Measurements from ENCODE around the gene ELF1. TPM values are rescaled to one million over a fixed set of nuclear protein-coding genes. Genes with fewer than 3 reads are reported as not detected.

ELF1 gene
- total and polyA plus RNA-seq, 2 of the 8 experiments (the other 6 are each of a cell fraction or from before 2014, with no cell fraction given): 5.6 to 18.2 TPM

DNA sequence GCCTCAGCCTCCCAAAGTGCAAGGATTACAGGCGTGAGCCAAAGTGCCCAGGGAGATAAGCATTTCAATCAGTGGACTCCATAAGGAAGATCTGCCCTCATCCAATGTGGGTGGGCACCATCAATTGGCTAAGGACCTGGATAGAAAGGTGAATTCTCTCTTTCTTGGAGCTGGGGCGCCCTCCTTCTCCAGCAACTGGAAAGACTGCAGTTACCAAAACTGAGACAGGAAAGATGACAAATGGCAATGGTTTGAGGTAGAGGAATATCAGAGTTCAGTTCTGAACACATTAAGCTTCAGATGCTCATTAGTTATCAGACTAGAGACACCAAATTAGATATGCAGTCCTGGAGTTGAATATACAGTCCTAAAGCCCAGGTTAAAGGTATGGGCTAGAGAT lies 10.5 kb upstream of the ELF1 start:
- no peak overlapping the region for H4K91ac ChIP-seq (replicated peaks; ENCODE audit: insufficient read length, low read length)
- H3K79me2 ChIP-seq (ENCODE audit: control insufficient read depth in 1 of 2, insufficient read depth in 2 of 2, low read length in 2 of 2): peaks cover 0 to 2% of the 10 kb centered on the region in 2 experiments; a peak in 1 of 4 replicates
- no peaks in the 10 kb centered on the region for H3K9me3 ChIP-seq (ENCODE audit: insufficient read depth in 2 of 2, low read depth in 1 of 2, low read length in 1 of 2)
- no peak overlapping the region for H2BK5ac ChIP-seq (ENCODE audit: low read depth, low read length)
- no peak overlapping the region for H2BK12ac ChIP-seq (ENCODE audit: low read depth, low read length)
- no peaks in the 10 kb centered on the region for H3K79me1 ChIP-seq (ENCODE audit: low read depth, low read length)
- H3K14ac ChIP-seq (ENCODE audit: insufficient read length): no peak overlapping the region
- H3K23ac ChIP-seq (ENCODE audit: insufficient read length): no peak overlapping the region
- no peak overlapping the region for H3K56ac ChIP-seq (replicated peaks; ENCODE audit: insufficient read length, low read depth, low read length)
- H3K4me2 ChIP-seq (ENCODE audit: insufficient read depth in 1 of 2, low read depth in 2 of 2, low read length in 2 of 2): no peak overlapping the region
- H3K4me3 ChIP-seq (ENCODE audit: extremely low read depth in 1 of 4, insufficient read depth in 2 of 4, low read depth in 3 of 4, low read length in 4 of 4): no peak overlapping the region
- no peaks in the 10 kb centered on the region for H3K27me3 ChIP-seq (replicated peaks in 1 of 4; ENCODE audit: control insufficient read depth in 3 of 4, extremely low read depth in 1 of 4, insufficient read depth in 3 of 4, low read length in 3 of 4)
- no peak overlapping the region for H3K9ac ChIP-seq (replicated peaks in 1 of 4; ENCODE audit: extremely low read depth in 1 of 4, low read depth in 3 of 4, low read length in 3 of 4)
- H3K4me1 ChIP-seq (replicated peaks in 1 of 4; ENCODE audit: control insufficient read depth in 3 of 4, insufficient read depth in 4 of 4, low read length in 3 of 4): no peaks in the 10 kb centered on the region
- TF ChIP-seq, protein P1, sequence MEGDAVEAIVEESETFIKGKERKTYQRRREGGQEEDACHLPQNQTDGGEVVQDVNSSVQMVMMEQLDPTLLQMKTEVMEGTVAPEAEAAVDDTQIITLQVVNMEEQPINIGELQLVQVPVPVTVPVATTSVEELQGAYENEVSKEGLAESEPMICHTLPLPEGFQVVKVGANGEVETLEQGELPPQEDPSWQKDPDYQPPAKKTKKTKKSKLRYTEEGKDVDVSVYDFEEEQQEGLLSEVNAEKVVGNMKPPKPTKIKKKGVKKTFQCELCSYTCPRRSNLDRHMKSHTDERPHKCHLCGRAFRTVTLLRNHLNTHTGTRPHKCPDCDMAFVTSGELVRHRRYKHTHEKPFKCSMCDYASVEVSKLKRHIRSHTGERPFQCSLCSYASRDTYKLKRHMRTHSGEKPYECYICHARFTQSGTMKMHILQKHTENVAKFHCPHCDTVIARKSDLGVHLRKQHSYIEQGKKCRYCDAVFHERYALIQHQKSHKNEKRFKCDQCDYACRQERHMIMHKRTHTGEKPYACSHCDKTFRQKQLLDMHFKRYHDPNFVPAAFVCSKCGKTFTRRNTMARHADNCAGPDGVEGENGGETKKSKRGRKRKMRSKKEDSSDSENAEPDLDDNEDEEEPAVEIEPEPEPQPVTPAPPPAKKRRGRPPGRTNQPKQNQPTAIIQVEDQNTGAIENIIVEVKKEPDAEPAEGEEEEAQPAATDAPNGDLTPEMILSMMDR (IDR thresholded peaks at IDR 0.05; ENCODE audit: control extremely low read depth in 1 of 3, insufficient read depth in 1 of 3, low read depth in 1 of 3, low read length in 3 of 3): peak; percentile 13 to 71 (median 69)
- TF ChIP-seq SIX5 (IDR thresholded peaks at IDR 0.05; ENCODE audit: low read depth, low read length) (no peak), RAD21 (IDR thresholded peaks at IDR 0.05 in 1 of 2, conservative IDR thresholded peaks at IDR 0.05 in 1 of 2; ENCODE audit: low read depth in 2 of 2, low read length in 2 of 2) (peak; percentile 86 to 90)
- H2BK120ac ChIP-seq (replicated peaks; ENCODE audit: low read depth, low read length): no peak overlapping the region
- FAIRE-seq (no peak), DNase-seq (ENCODE audit: low read depth in 1 of 2, low spot score in 2 of 2) (no peak)
- no peak overlapping the region for H3K4ac ChIP-seq (replicated peaks; ENCODE audit: insufficient read length, low read depth, low read length)
- POLR2A ChIA-PET (ENCODE audit: partially characterized antibody): interaction anchor here (0.6 kb wide), 1 partner anchor 8 kb away, joined by 3 read pairs; no protein-coding TSS in a partner anchor
- CTCF ChIA-PET (ENCODE audit: partially characterized antibody): interaction anchor here (0.7 to 4.0 kb wide), 16 partner anchors 9 to 254 kb away, joined by 3 to 22 read pairs (median 4); partner anchors contain the start of gene SLC25A15
- no peak overlapping the region for H2BK15ac ChIP-seq (ENCODE audit: low read length)
- H3K23me2 ChIP-seq (ENCODE audit: low read depth, low read length): no peaks in the 10 kb centered on the region
- no peaks in the 10 kb centered on the region for H3K36me3 ChIP-seq (ENCODE audit: control insufficient read depth in 2 of 4, insufficient read depth in 4 of 4, low read length in 3 of 4)
- H3K18ac ChIP-seq (ENCODE audit: extremely low read depth, low read length): no peak overlapping the region
- H3K27ac ChIP-seq (ENCODE audit: low read depth, low read length): no peak overlapping the region
- no peak overlapping the region for H2AFZ ChIP-seq (ENCODE audit: low read length)
- WGBS, 2 experiments (ENCODE audit: extremely low coverage in 1 of 2, insufficient coverage in 1 of 2, insufficient read length in 1 of 2, insufficient replicate concordance in 2 of 2, low coverage in 1 of 2, low lambda C conversion rate in 2 of 2, missing lambda C conversion rate in 1 of 2): 42% methylated on average over 2 of the region's 2 CpGs; no CpG with 5 or more reads in 1 of the 2 experiments
- no peak overlapping the region for H2AK5ac ChIP-seq (ENCODE audit: low read depth, low read length)
- no peaks in the 10 kb centered on the region for H4K20me1 ChIP-seq (replicated peaks in 1 of 2; ENCODE audit: control insufficient read depth in 1 of 2, insufficient read depth in 2 of 2, low read length in 2 of 2)
- no peak overlapping the region for H4K5ac ChIP-seq (ENCODE audit: insufficient read length, low read depth, low read length)
- H2BK20ac ChIP-seq (ENCODE audit: low read length): no peak overlapping the region
- H4K8ac ChIP-seq (ENCODE audit: extremely low read depth, insufficient read depth, low read length): no peak overlapping the region
